Activated T-cell treated with anti-CD3 and anti-CD28 coated beads, Interleukin-2, amount 50 U/mL, for 4 hours (primary cell): Measurements from ENCODE around the gene NSFL1C. TPM values are rescaled to one million over a fixed set of nuclear protein-coding genes. Genes with fewer than 3 reads are reported as not detected.
A peak's percentile ranks its signal among the peaks of the same experiment; 100 is the strongest.

Experiments
- ATAC-seq, 2 donors: fragments of 200-7000 bp; cut with Tn5 transposase; one replicate each; pipeline ENCODE4 v1.10.0; 2021
- DNase-seq: peaks from one replicate; pipeline ENCODE4 v3.0.0-alpha.2; 2020
- H3K27me3 Mint-ChIP-seq: one replicate; pipeline ENCODE4 v1.8.0; 2021; ENCODE audit warnings: low read depth, mixed read lengths
- H3K36me3 Mint-ChIP-seq: one replicate; pipeline ENCODE4 v1.8.0; 2022; ENCODE audit warnings: mixed read lengths; ENCODE audit not compliant: insufficient read depth
- H3K4me1 Mint-ChIP-seq: one replicate; pipeline ENCODE4 v1.8.0; 2021; ENCODE audit warnings: low read depth, mixed read lengths
- H3K4me3 Mint-ChIP-seq: one replicate; pipeline ENCODE4 v1.8.0; 2021; ENCODE audit warnings: mild to moderate bottlenecking, moderate library complexity, mixed read lengths
- H3K9me3 Mint-ChIP-seq: one replicate; pipeline ENCODE4 v1.8.0; 2021; ENCODE audit warnings: mixed read lengths
- total RNA-seq, 3 donors: library from RNA; stranded (reverse); gene quantifications; one replicate each; pipeline ENCODE4 v1.2.1, GENCODE V29; 2021

Gene NSFL1C
- total RNA-seq, 3 donors from 2014 or later = 193 to 218 (median 208) TPM

- DNase-seq = no peak
- Mint-ChIP-seq H3K36me3 (peaks cover 69% of the 10 kb centered on the region), H3K4me3 (no peak overlapping the region), H3K4me1 (peaks cover 14% of the 10 kb centered on the region), H3K9me3 (no peaks in the 10 kb centered on the region), H3K27me3 (no peaks in the 10 kb centered on the region)
- ATAC-seq = no peak
These were observed 8.7 kb downstream of the NSFL1C start for GRCh38 chr20:1457992-1458391.

- Mint-ChIP-seq H3K36me3 (peaks cover 79% of the 10 kb centered on the region), H3K4me3 (no peak overlapping the region), H3K27me3 (no peaks in the 10 kb centered on the region), H3K4me1 (peaks cover 9% of the 10 kb centered on the region), H3K9me3 (no peaks in the 10 kb centered on the region)
- ATAC-seq (no peak), DNase-seq (no peak)
These were observed 10.3 kb downstream of the NSFL1C start for GRCh38 chr20:1456300-1456699.

GRCh38 chr20:1450926-1451491 is 15.6 kb downstream of the NSFL1C start:
- no peaks in the 10 kb centered on the region for H3K9me3 Mint-ChIP-seq
- ATAC-seq (no peak), DNase-seq (no peak)
- H3K27me3 Mint-ChIP-seq = no peaks in the 10 kb centered on the region
- no peak overlapping the region for H3K4me3 Mint-ChIP-seq
- H3K36me3 Mint-ChIP-seq = peaks cover 52% of the 10 kb centered on the region
- H3K4me1 Mint-ChIP-seq = no peaks in the 10 kb centered on the region

GRCh38 chr20:1449370-1449769 is 17.3 kb downstream of the NSFL1C start:
- Mint-ChIP-seq H3K36me3 (peaks cover 52% of the 10 kb centered on the region), H3K4me3 (no peak overlapping the region), H3K27me3 (no peaks in the 10 kb centered on the region), H3K4me1 (no peaks in the 10 kb centered on the region), H3K9me3 (no peaks in the 10 kb centered on the region)
- ATAC-seq (no peak), DNase-seq (no peak)

- Mint-ChIP-seq H3K27me3 (no peaks in the 10 kb centered on the region), H3K4me3 (no peak overlapping the region), H3K4me1 (no peaks in the 10 kb centered on the region), H3K36me3 (peaks cover 51% of the 10 kb centered on the region), H3K9me3 (no peaks in the 10 kb centered on the region)
- no peak for DNase-seq
- no peak for ATAC-seq
These were observed 18.5 kb downstream of the NSFL1C start for GRCh38 chr20:1448081-1448620.

GRCh38 chr20:1446536-1446935 is 20.1 kb downstream of the NSFL1C start:
- Mint-ChIP-seq H3K4me1 (peaks cover 8% of the 10 kb centered on the region), H3K36me3 (peaks cover 55% of the 10 kb centered on the region), H3K27me3 (no peaks in the 10 kb centered on the region), H3K4me3 (no peak overlapping the region), H3K9me3 (no peaks in the 10 kb centered on the region)
- no peak for ATAC-seq
- no peak for DNase-seq

GRCh38 chr20:1443085-1443484 is 23.6 kb downstream of the NSFL1C start:
- peaks cover 15% of the 10 kb centered on the region for H3K4me1 Mint-ChIP-seq
- no peak overlapping the region for H3K4me3 Mint-ChIP-seq
- ATAC-seq = no peak
- H3K36me3 Mint-ChIP-seq = peaks cover 46% of the 10 kb centered on the region
- no peaks in the 10 kb centered on the region for H3K27me3 Mint-ChIP-seq
- H3K9me3 Mint-ChIP-seq = no peaks in the 10 kb centered on the region
- no peak for DNase-seq

- DNase-seq = no peak
- Mint-ChIP-seq H3K36me3 (peaks cover 46% of the 10 kb centered on the region), H3K4me3 (no peak overlapping the region), H3K27me3 (no peaks in the 10 kb centered on the region), H3K4me1 (peaks cover 17% of the 10 kb centered on the region), H3K9me3 (no peaks in the 10 kb centered on the region)
- no peak for ATAC-seq
These were observed 24.3 kb downstream of the NSFL1C start for GRCh38 chr20:1442304-1442703.

GRCh38 chr20:1441133-1441532 is 25.5 kb downstream of the NSFL1C start:
- H3K4me3 Mint-ChIP-seq = no peak overlapping the region
- peak in 1 of 2 donors; percentile 13 for ATAC-seq
- no peaks in the 10 kb centered on the region for H3K27me3 Mint-ChIP-seq
- peaks cover 44% of the 10 kb centered on the region for H3K36me3 Mint-ChIP-seq
- H3K4me1 Mint-ChIP-seq = peaks cover 20% of the 10 kb centered on the region
- H3K9me3 Mint-ChIP-seq = no peaks in the 10 kb centered on the region
- DNase-seq = no peak

- Mint-ChIP-seq H3K27me3 (no peaks in the 10 kb centered on the region), H3K4me1 (peaks cover 28% of the 10 kb centered on the region), H3K4me3 (no peak overlapping the region), H3K9me3 (no peaks in the 10 kb centered on the region), H3K36me3 (peaks cover 38% of the 10 kb centered on the region)
- ATAC-seq = peak in 1 of 2 donors; percentile 8
- DNase-seq = no peak
These were observed 26.6 kb downstream of the NSFL1C start for GRCh38 chr20:1440024-1440423.

GRCh38 chr20:1438361-1438760 is 28.3 kb downstream of the NSFL1C start:
- ATAC-seq (no peak), DNase-seq (no peak)
- Mint-ChIP-seq H3K4me1 (peaks cover 37% of the 10 kb centered on the region), H3K9me3 (no peaks in the 10 kb centered on the region), H3K27me3 (no peaks in the 10 kb centered on the region), H3K36me3 (peaks cover 29% of the 10 kb centered on the region), H3K4me3 (no peak overlapping the region)

- peaks cover 38% of the 10 kb centered on the region for H3K4me1 Mint-ChIP-seq
- ATAC-seq (peak; percentile 46 to 50), DNase-seq (peak; percentile 76)
- no peak overlapping the region for H3K4me3 Mint-ChIP-seq
- H3K9me3 Mint-ChIP-seq = no peaks in the 10 kb centered on the region
- peaks cover 20% of the 10 kb centered on the region for H3K36me3 Mint-ChIP-seq
- H3K27me3 Mint-ChIP-seq = no peaks in the 10 kb centered on the region
These were observed 29.3 kb downstream of the NSFL1C start for GRCh38 chr20:1437235-1437904.

- peaks cover 10% of the 10 kb centered on the region for H3K36me3 Mint-ChIP-seq
- ATAC-seq (no peak), DNase-seq (no peak)
- no peaks in the 10 kb centered on the region for H3K27me3 Mint-ChIP-seq
- H3K9me3 Mint-ChIP-seq = no peaks in the 10 kb centered on the region
- peaks cover 29% of the 10 kb centered on the region for H3K4me1 Mint-ChIP-seq
- no peak overlapping the region for H3K4me3 Mint-ChIP-seq
These were observed 30.4 kb downstream of the NSFL1C start for GRCh38 chr20:1436263-1436662.

- Mint-ChIP-seq H3K4me1 (peaks cover 24% of the 10 kb centered on the region), H3K36me3 (peaks cover 10% of the 10 kb centered on the region), H3K4me3 (no peak overlapping the region), H3K27me3 (no peaks in the 10 kb centered on the region), H3K9me3 (no peaks in the 10 kb centered on the region)
- DNase-seq (no peak), ATAC-seq (no peak)
These were observed 31.3 kb downstream of the NSFL1C start for GRCh38 chr20:1435337-1435699.
